T-helper 1 cell (primary cell): Measurements from ENCODE around the gene SH3PXD2A.

Source experiments
- DNase-seq, 5 donors: peaks; one replicate each; pipeline ENCODE4 v3.0.0-alpha.2; 2012 to 2020

SH3PXD2A gene

GRCh38 chr10:103811463-103811862, 43.9 kb downstream of the SH3PXD2A start:
- no peak for DNase-seq

DNA sequence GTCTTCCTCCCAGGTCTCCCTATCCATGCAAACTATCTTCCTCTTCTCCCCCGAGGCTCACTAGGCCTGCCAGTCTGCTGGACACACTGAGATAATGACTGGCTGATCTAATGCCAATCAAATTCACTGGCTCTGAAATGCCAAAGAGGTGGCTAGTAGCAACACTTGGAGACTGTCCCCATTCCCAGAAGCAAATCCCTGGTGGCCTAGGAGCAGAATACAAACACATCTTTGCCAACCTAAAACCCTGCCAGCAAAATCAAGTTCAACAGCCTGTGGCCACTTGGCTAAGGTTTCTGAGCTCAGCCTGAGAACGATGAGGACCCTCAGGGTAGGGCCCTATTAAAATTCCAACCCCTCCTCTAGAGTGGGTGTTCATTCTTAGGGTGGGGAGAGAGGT, 46.6 kb downstream of the SH3PXD2A start:
- no peak for DNase-seq

DNA sequence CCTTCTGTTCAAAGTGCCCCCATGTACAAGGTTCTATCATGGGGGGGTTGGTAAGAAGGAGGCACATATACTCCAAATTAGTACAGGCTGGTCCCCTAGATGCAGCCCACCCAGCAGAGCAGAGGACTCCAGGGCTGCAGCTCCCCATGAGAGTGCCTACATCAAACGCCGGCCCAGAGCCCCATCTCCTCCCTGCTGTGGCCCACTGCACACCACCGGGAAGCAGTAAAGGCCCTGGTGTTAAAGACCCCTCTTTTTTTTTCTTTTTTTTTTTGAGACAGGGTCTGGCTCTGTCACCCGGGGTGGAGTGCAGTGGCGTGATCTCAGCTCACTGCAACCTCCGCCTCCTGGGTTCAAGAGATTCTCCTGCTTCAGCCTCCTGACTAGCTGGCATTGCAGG, 47.4 kb downstream of the SH3PXD2A start:
- DNase-seq, result no peak

DNA sequence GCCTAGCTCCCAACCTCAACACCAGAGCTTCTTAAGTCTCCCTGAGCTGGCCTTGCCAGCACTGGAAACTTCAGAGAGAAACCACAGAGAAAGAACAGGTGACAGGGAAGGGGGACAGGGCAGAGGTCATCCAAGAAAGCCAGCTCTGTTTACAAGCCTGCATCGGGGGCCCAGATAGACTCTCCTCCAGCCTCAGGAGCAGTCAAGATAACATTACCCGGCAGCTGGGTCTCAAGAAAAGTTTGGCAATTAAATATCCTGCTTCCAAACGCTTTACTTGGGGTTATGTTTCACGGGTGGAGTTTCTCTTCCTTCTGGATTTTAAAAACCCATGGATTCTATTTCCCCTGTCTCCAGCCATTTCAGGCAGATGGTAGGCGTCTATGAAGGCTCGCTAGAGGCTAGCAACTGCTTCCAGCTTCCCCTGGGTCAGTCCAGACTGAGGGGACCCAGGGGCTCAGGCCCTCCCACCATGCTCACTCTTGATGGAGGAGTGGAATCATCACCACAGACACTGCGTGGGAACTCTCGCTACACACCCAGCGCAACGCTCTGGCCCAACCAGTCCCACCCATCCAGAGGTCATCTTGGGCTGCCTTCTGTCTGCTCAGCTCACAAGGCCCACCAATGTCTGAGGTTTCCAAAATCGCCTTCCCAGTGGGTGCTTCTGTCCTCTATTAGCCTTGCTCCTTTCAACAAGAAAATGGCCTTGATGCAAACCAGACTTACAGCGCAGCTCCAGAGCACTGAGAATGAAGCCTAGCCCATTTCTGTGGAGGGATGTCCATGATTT, 48.8 kb downstream of the SH3PXD2A start:
- DNase-seq, result no peak

DNA sequence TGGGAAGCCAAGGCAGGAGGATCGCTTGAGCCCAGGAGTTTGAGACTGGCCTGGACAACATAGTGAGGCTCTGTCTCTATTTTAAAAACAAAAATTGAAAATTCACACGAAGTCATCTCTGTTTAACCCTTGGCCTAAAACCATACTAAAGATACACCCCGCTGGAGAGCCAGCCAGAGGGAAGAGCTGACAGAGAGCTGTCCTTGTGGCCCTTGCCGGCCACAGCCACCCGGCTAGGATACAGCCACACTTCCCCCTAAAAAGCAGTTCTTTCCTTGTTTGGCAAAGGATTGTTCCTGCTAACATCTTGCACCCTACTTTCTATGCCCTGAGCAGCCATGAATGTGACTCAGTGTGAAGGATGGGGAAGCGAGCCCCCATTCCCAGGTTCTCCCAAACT, 49.6 kb downstream of the SH3PXD2A start:
- no peak for DNase-seq

DNA sequence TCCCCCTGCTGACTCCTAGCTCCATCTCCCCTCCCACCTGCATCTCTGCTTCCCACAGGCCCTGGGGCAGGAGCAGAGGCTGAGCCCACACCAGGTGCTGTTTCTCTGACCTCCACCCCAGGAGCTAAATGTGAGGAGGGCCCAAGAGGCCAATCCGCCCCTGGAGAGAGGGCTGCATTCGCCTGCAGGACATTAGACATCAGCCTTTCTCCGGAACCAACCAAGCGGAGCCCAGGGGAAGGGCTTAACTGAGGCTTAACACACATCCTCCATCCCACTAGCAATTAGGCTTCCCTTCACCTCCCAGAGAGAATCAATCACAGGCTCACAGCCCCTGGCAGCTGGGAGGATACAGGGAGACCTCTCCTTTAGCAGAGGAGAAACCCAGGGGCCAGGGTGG, 50.5 kb downstream of the SH3PXD2A start:
- DNase-seq, result no peak

- peak in 1 of 5 donors; percentile 50 for DNase-seq
These were observed 51.4 kb downstream of the SH3PXD2A start for GRCh38 chr10:103803941-103804340.

DNA sequence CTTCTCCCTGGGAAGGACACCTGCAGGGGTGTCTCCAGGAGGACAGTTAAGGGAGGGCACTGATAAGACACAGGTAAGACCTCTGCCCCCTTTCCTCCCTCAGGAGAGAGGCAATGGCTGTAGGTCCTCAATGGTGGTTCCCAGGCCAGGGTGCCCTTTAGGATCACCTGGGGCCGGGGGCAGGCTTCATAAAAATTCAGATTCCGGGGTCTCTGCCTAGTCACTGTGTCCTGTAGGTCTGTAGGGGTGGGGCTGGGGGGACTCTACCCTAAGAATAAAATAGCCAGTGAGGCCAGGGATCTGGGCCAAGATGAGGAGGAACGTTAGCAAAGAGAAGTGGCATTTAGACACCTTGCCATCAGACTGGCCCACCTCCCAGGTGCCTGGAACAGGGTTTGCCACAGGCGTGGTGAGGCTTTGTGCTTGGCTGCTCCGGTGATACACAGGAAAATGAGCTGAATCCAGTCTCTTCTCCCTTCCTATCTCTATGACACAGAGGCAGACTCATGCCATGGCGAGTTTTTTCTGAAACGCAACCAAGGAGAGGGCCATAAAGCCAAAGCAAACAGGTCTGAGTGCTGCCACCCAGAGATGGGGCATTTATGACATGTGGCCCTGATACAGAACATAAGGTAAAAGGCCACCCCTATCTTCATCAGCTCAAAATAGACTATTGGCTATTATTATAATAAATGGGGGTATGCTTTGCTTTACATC, 52.6 kb downstream of the SH3PXD2A start:
- no peak for DNase-seq

- DNase-seq, result no peak
These were observed 53.3 kb downstream of the SH3PXD2A start for GRCh38 chr10:103802081-103802480.

- DNase-seq, result peak in 2 of 5 donors; percentile 12 to 78
These were observed 54.4 kb downstream of the SH3PXD2A start for GRCh38 chr10:103800789-103801540.

- no peak for DNase-seq
These were observed 55.3 kb downstream of the SH3PXD2A start for GRCh38 chr10:103800089-103800488.

DNA sequence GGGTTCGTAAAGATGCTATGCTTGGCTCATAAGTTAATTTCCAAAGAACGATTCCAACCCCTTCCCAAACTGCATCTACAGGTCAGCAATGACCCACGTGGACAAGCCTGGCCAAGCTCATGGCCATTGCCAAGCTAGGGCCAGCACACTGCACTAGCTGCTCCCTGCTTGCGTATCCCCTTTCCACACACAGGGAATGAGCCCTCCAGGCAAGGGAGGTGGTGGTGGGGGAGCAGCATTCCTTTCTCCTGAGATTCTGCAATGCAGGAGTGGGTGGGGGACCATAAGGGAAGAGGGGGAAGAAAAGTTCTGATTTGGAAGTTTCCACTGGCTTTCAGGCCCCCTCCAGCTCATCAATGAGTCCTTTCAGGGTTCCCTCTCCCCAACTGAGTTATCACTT, 56.0 kb downstream of the SH3PXD2A start:
- no peak for DNase-seq

GRCh38 chr10:103798511-103798910, 56.9 kb downstream of the SH3PXD2A start:
- no peak for DNase-seq

GRCh38 chr10:103797857-103798256, 57.5 kb downstream of the SH3PXD2A start:
- no peak for DNase-seq

DNA sequence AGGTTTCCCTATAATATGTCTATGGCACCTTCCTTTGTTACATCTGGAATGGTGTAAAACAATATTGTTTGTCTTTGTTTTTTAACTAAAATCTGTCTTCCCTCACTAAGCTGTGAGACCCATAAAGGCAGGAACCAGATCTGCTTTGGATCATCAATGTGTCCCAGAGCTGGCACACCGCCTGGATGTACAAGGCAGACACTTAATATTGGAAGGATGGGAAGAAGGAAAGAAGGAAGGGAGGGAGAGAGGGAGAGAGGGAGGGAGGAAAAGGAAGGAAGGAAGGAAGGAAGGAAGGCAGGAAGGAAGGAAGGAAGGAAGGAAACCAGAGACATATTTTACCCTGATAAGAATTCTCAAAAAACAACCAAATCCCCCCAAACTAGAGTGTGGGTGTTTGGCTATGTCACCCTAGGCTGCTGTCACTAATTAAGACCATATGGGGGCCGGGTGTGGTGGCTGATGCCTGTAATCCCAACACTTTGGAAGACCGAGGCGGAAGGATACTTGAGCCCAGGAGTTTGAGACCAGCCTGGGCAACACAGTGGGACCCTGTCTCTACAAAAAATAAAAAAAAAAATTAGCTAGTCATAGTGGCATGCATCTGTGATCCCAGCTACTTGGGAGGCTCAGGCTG, 59.6 kb downstream of the SH3PXD2A start:
- DNase-seq, result no peak

GRCh38 chr10:103794996-103795395, 60.4 kb downstream of the SH3PXD2A start:
- DNase-seq, result no peak

DNA sequence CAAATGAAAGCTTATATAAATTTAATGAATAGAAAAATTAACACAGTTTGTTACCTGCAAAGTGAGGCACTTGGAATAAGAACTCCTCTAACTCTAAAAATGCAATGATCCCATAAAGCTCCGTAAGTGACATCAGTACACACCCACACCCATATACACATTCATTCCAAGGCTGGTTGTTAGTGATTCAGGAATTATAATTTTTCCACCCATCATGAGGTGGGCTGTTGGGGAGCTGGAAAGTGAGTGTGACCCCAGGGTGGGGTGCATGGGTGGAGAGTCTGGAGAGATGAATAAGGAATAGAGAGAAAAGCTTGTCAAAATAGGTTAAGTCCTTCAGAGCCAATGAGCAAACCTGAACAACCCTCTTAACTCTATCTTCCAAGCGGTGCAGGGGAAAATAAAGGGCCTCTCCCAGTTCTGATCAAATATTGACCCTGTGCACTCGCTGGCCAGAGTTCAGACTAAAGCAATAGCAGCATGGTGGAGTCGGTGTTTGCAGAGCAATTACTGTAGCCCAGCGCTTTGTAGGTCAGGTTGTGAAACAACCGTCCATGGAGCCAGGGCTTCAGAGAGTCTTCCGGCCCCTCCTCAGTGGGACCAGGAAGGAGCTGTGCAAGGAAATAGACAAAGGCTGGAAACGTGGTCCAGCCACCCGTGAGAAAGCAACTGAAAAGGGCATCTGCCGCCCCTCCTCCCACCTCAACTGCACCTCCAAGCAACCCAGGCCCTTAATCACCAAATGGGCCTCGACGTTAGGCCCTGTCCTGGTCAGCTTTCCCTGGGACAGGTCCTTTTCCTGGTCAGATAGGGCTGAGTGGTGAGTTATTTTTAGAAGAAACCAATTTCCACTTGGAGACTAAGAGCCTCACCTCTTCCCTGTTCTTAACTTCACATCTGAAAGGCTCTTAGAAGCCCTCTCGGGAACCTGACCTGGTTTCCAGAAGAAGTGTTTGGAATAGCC, 61.2 kb downstream of the SH3PXD2A start:
- DNase-seq, result no peak

DNA sequence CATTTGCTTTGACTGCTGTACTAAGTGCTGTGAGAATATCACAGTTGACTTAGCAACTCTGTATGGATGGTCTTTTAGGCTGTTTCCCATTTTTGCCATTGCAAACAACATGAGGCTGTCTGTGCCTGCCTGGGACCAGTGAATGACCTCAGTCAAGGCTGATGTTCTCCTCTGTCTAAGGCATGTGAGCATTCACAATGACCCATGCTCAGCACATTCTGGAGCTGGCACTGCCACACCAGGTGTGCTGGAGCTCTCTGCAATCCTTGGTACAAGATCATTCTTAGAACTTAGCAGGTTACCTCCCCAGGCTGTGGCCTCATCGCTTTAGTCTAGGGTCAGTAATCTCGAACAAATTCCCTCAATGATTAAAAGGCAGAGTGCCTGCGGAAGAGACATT, 61.9 kb downstream of the SH3PXD2A start:
- no peak for DNase-seq

DNA sequence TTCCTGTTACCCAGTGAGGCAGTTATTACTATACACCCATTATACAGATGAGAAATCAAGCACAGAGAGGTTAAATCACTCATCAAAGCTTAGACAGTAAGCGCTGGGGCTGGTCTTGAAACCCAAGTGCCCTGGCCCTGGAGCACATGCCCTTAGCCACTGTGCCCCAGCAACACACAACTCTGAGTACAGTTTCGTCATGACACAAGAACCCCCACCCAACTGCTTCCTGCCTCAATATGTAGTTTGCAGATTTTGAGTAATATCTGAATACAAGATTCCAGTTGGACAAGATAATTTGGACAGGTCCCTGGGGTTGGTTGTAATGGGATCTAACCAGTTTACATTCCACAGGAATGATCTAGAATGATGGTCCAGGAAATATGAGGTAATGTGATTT, 62.8 kb downstream of the SH3PXD2A start:
- DNase-seq, result no peak

DNA sequence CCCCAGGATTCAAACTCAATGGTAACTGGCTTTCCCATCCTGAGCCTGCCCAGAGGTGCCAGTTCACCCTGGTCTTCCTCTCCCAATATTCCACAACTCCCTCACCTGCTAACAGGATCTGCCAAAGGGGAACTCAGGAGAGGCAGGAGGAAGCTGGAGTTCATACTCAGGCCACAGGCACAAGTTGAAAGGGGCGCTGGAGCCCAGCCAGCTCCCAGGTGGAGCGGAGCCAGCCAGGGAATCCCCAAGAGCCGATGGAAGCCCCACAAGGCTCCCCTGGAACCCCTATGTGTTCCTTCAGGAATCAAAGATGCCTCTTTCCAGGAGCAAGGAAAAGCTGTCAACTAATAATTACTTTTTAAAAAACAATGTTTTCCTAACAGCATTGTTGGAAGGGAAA, 63.5 kb downstream of the SH3PXD2A start:
- no peak for DNase-seq

DNA sequence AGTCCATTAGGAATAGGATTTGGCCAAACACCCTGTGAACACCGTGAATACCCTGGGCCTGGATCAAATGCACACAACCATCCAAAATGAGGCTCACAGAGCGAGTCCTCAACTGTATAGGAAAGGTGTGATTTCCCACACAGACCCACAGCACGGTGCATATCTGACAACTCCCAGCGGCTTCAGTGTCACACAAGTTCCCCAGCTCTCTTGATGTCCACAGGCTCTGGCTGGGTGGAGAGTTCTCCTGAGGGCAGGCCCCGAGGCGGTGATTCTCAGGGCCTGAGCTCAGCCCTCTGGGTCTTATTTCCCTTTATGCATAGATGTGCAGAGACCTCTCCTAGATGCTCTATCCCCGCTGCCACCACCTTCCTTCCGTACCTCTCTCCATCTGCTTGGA, 64.1 kb downstream of the SH3PXD2A start:
- no peak for DNase-seq

DNA sequence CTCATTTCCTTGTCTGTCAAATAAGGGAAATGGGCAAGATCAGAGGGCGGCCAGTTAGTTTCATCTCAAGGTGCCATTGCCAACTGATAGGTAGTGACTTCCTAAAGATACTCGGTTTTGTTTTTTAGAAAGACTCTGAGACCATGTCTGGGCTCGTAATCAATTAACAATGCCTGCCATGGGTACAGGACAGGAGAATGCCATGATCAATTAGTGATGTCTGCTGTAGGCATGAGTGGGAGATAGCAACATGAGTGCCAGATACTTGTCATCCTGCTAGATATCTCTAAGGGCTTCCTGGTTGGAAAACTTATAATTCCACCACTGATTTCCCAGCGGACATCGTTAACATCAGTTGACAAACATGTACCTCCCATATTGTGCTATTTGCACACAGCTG, 64.8 kb downstream of the SH3PXD2A start:
- no peak for DNase-seq
